GM21786 (cell line): ENCODE measurements around the gene JAKMIP1.

ENCODE experiments used
- ATAC-seq: cut with Tn5 transposase; IDR thresholded peaks from one replicate; pipeline ENCODE4 v1.9.1; 2021; ENCODE audit not compliant: unreplicated experiment

Gene JAKMIP1

GRCh38 chr4:6200011-6200921 is at the start of gene JAKMIP1:
Gene JAKMIP1 (minus strand): TSS chr4:6200549. CDS start chr4:6112850, 87,699 bp downstream.
- peak; percentile 79 for ATAC-seq

GRCh38 chr4:6248394-6248793 is 48.0 kb upstream of the JAKMIP1 start:
- ATAC-seq = no peak

- no peak for ATAC-seq
These were observed 45.9 kb upstream of the JAKMIP1 start for GRCh38 chr4:6246170-6246634.

GRCh38 chr4:6245246-6246169 is 45.2 kb upstream of the JAKMIP1 start:
- ATAC-seq = no peak

GRCh38 chr4:6242271-6243029 is 42.1 kb upstream of the JAKMIP1 start:
- no peak for ATAC-seq

GRCh38 chr4:6241062-6241845 is 40.9 kb upstream of the JAKMIP1 start:
- ATAC-seq = no peak

GRCh38 chr4:6239968-6240367 is 39.6 kb upstream of the JAKMIP1 start:
- ATAC-seq = no peak

GRCh38 chr4:6239486-6239885 is 39.1 kb upstream of the JAKMIP1 start:
- ATAC-seq = no peak

- no peak for ATAC-seq
These were observed 36.6 kb upstream of the JAKMIP1 start for GRCh38 chr4:6236816-6237390.

- ATAC-seq = no peak
These were observed 35.7 kb upstream of the JAKMIP1 start for GRCh38 chr4:6235901-6236640.

- no peak for ATAC-seq
These were observed 34.7 kb upstream of the JAKMIP1 start for GRCh38 chr4:6235012-6235411.

GRCh38 chr4:6233929-6234328 is 33.6 kb upstream of the JAKMIP1 start:
- no peak for ATAC-seq

- ATAC-seq = no peak
These were observed 32.8 kb upstream of the JAKMIP1 start for GRCh38 chr4:6232836-6233785.

- no peak for ATAC-seq
These were observed 31.4 kb upstream of the JAKMIP1 start for GRCh38 chr4:6231663-6232165.

GRCh38 chr4:6230827-6231662 is 30.7 kb upstream of the JAKMIP1 start:
- ATAC-seq = no peak

- ATAC-seq = no peak
These were observed 30.1 kb upstream of the JAKMIP1 start for GRCh38 chr4:6230502-6230785.
